ENCODE measurements around the gene FYN.
A peak's percentile ranks its signal among the peaks of the same experiment; 100 is the strongest.
"Not testable (repeated sequence)": the region's sequence is repeated elsewhere in the genome, so short reads cannot be mapped to it uniquely, and the experiment has no call there.

Gene FYN

GRCh38 chr6:111646942-111647341, 226.3 kb downstream of the FYN start:
- Mint-ChIP-seq H3K27me3 (no peaks in the 10 kb centered on the region), H3K4me3 (no peak overlapping the region), H3K27ac (no peak overlapping the region), H3K9me3 (no peaks in the 10 kb centered on the region), H3K4me1 (ENCODE audit: low read depth) (no peaks in the 10 kb centered on the region), H3K36me3 (ENCODE audit: low read depth) (peaks cover 40% of the 10 kb centered on the region)
- DNase-seq = no peak

GRCh38 chr6:111646034-111646433, 227.2 kb downstream of the FYN start:
- Mint-ChIP-seq H3K36me3 (ENCODE audit: low read depth) (peaks cover 34% of the 10 kb centered on the region), H3K4me3 (no peak overlapping the region), H3K27ac (no peak overlapping the region), H3K9me3 (no peaks in the 10 kb centered on the region), H3K27me3 (no peaks in the 10 kb centered on the region), H3K4me1 (ENCODE audit: low read depth) (no peaks in the 10 kb centered on the region)
- no peak for DNase-seq

- no peak for DNase-seq
- Mint-ChIP-seq H3K36me3 (ENCODE audit: low read depth) (peaks cover 29% of the 10 kb centered on the region), H3K4me3 (no peak overlapping the region), H3K9me3 (no peaks in the 10 kb centered on the region), H3K4me1 (ENCODE audit: low read depth) (no peaks in the 10 kb centered on the region), H3K27me3 (no peaks in the 10 kb centered on the region), H3K27ac (no peak overlapping the region)
Observed at GRCh38 chr6:111644893-111645430, 228.3 kb downstream of the FYN start.

GRCh38 chr6:111642463-111643158, 230.6 kb downstream of the FYN start:
- H3K36me3 Mint-ChIP-seq (ENCODE audit: low read depth) = peaks cover 27% of the 10 kb centered on the region
- DNase-seq = no peak
- no peaks in the 10 kb centered on the region for H3K27me3 Mint-ChIP-seq
- H3K4me3 Mint-ChIP-seq = no peak overlapping the region
- no peaks in the 10 kb centered on the region for H3K9me3 Mint-ChIP-seq
- H3K4me1 Mint-ChIP-seq (ENCODE audit: low read depth) = no peaks in the 10 kb centered on the region
- no peak overlapping the region for H3K27ac Mint-ChIP-seq

GRCh38 chr6:111639266-111639665, 234.0 kb downstream of the FYN start:
- H3K27ac Mint-ChIP-seq = no peak overlapping the region
- H3K36me3 Mint-ChIP-seq (ENCODE audit: low read depth) = peaks cover 15% of the 10 kb centered on the region
- no peak for DNase-seq
- H3K4me1 Mint-ChIP-seq (ENCODE audit: low read depth) = no peaks in the 10 kb centered on the region
- no peaks in the 10 kb centered on the region for H3K27me3 Mint-ChIP-seq
- no peaks in the 10 kb centered on the region for H3K9me3 Mint-ChIP-seq
- no peak overlapping the region for H3K4me3 Mint-ChIP-seq

GRCh38 chr6:111634981-111635380, 238.3 kb downstream of the FYN start:
- not testable (repeated sequence) for H3K4me1 Mint-ChIP-seq (ENCODE audit: low read depth); H3K9me3 Mint-ChIP-seq; H3K27me3 Mint-ChIP-seq; H3K36me3 Mint-ChIP-seq (ENCODE audit: low read depth); H3K27ac Mint-ChIP-seq; DNase-seq; H3K4me3 Mint-ChIP-seq

- Mint-ChIP-seq H3K4me1 (ENCODE audit: low read depth) (no peaks in the 10 kb centered on the region), H3K9me3 (peaks cover 3% of the 10 kb centered on the region), H3K4me3 (no peak overlapping the region), H3K36me3 (ENCODE audit: low read depth) (peaks cover 4% of the 10 kb centered on the region), H3K27ac (no peak overlapping the region), H3K27me3 (no peaks in the 10 kb centered on the region)
- DNase-seq = no peak
Observed at GRCh38 chr6:111633822-111634221, 239.4 kb downstream of the FYN start.

- Mint-ChIP-seq H3K4me3 (no peak overlapping the region), H3K27me3 (no peaks in the 10 kb centered on the region), H3K27ac (no peak overlapping the region), H3K4me1 (ENCODE audit: low read depth) (no peaks in the 10 kb centered on the region), H3K36me3 (ENCODE audit: low read depth) (peaks cover 4% of the 10 kb centered on the region), H3K9me3 (peaks cover 3% of the 10 kb centered on the region)
- DNase-seq = no peak
Observed at GRCh38 chr6:111632468-111633247, 240.6 kb downstream of the FYN start.

- Mint-ChIP-seq H3K4me1 (ENCODE audit: low read depth) (no peaks in the 10 kb centered on the region), H3K9me3 (peaks cover 3% of the 10 kb centered on the region), H3K27me3 (no peaks in the 10 kb centered on the region), H3K36me3 (ENCODE audit: low read depth) (no peaks in the 10 kb centered on the region), H3K4me3 (no peak overlapping the region), H3K27ac (no peak overlapping the region)
- no peak for DNase-seq
Observed at GRCh38 chr6:111631903-111632460, 241.3 kb downstream of the FYN start.

GRCh38 chr6:111631018-111631417, 242.2 kb downstream of the FYN start:
- no peaks in the 10 kb centered on the region for H3K36me3 Mint-ChIP-seq (ENCODE audit: low read depth)
- H3K9me3 Mint-ChIP-seq = peaks cover 3% of the 10 kb centered on the region
- no peak for DNase-seq
- H3K4me1 Mint-ChIP-seq (ENCODE audit: low read depth) = peaks cover 2% of the 10 kb centered on the region
- H3K4me3 Mint-ChIP-seq = no peak overlapping the region
- no peak overlapping the region for H3K27ac Mint-ChIP-seq
- no peaks in the 10 kb centered on the region for H3K27me3 Mint-ChIP-seq

GRCh38 chr6:111628142-111628850, 245.0 kb downstream of the FYN start:
- DNase-seq = no peak
- H3K27ac Mint-ChIP-seq = no peak overlapping the region

GRCh38 chr6:111626441-111626840, 246.8 kb downstream of the FYN start:
- Mint-ChIP-seq H3K4me1 (ENCODE audit: low read depth) (peaks cover 11% of the 10 kb centered on the region), H3K4me3 (no peak overlapping the region), H3K27ac (no peak overlapping the region), H3K36me3 (ENCODE audit: low read depth) (no peaks in the 10 kb centered on the region), H3K27me3 (no peaks in the 10 kb centered on the region), H3K9me3 (peaks cover 3% of the 10 kb centered on the region)
- no peak for DNase-seq

More at GRCh38 chr6:111628142-111628850, 245.0 kb downstream of the FYN start:
- H3K4me1 Mint-ChIP-seq (ENCODE audit: low read depth) = peaks cover 11% of the 10 kb centered on the region
- H3K4me3 Mint-ChIP-seq = no peak overlapping the region
- no peaks in the 10 kb centered on the region for H3K36me3 Mint-ChIP-seq (ENCODE audit: low read depth)
- H3K9me3 Mint-ChIP-seq = peaks cover 3% of the 10 kb centered on the region
- H3K27me3 Mint-ChIP-seq = no peaks in the 10 kb centered on the region

- H3K27ac Mint-ChIP-seq = peak overlapping the region; percentile 33
- DNase-seq = no peak
- H3K36me3 Mint-ChIP-seq (ENCODE audit: low read depth) = no peaks in the 10 kb centered on the region
- H3K9me3 Mint-ChIP-seq = peaks cover 3% of the 10 kb centered on the region
- no peaks in the 10 kb centered on the region for H3K27me3 Mint-ChIP-seq
- no peak overlapping the region for H3K4me3 Mint-ChIP-seq
- H3K4me1 Mint-ChIP-seq (ENCODE audit: low read depth) = peaks cover 11% of the 10 kb centered on the region
Observed at GRCh38 chr6:111625461-111626391, 247.5 kb downstream of the FYN start.

GRCh38 chr6:111625099-111625416, 248.2 kb downstream of the FYN start:
- H3K27ac Mint-ChIP-seq = no peak overlapping the region
- no peaks in the 10 kb centered on the region for H3K36me3 Mint-ChIP-seq (ENCODE audit: low read depth)
- H3K9me3 Mint-ChIP-seq = peaks cover 3% of the 10 kb centered on the region
- no peaks in the 10 kb centered on the region for H3K27me3 Mint-ChIP-seq
- H3K4me1 Mint-ChIP-seq (ENCODE audit: low read depth) = peaks cover 11% of the 10 kb centered on the region
- no peak overlapping the region for H3K4me3 Mint-ChIP-seq
- no peak for DNase-seq
